HG02852 (cell line): ENCODE results near the gene SNCB.
A peak's percentile ranks its signal among the peaks of the same experiment; 100 is the strongest.
"Not testable (repeated sequence)": the region's sequence is repeated elsewhere in the genome, so short reads cannot be mapped to it uniquely, and the experiment has no call there.

Source experiments
- ATAC-seq: cut with Tn5 transposase; IDR thresholded peaks from one replicate; pipeline ENCODE4 v1.9.1; 2021; ENCODE audit warnings: mild to moderate bottlenecking, moderate library complexity; ENCODE audit not compliant: unreplicated experiment

Gene SNCB

GRCh38 chr5:176601901-176602482 is 28.3 kb downstream of the SNCB start:
- no peak for ATAC-seq

GRCh38 chr5:176599749-176600430 is 30.4 kb downstream of the SNCB start:
- ATAC-seq: not testable (repeated sequence)

- ATAC-seq: no peak
Observed at GRCh38 chr5:176597417-176598389, 32.6 kb downstream of the SNCB start.

DNA sequence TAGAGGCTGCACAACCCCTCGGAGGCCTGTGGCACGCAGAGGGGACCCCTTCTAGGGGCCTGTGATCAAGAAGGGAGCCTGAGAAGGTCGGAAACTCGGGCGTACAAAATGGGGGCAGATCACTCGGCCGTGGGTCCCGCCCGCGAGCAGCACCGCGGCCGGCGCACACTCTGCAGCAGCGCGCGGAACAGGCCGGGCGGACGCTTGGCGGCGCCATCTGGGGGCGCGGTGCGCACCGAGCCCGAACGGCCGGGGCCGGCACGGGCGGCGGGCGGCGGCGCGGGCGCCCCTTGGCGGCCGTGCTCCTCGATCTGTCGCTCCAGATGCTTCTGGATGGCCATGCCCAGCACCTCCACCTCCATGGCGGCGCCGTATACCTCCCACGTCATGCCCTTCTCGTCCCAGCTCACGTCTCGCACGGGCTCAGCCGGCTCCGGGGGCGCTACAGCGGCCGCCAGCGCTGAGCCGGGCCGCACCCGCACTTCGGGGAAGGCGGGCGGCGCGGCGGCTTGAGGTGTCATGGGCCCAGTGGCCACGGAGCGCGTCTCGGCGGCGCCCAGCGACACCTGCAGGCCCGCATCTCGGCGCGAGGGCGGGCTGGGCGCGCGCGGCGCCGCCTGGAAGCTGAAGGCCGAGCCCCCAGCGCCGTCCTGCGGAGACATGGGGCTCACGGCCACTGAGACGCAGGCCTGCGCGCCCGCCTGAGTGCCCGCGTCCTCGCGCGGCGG is 33.5 kb downstream of the SNCB start:
- peak; percentile 55 for ATAC-seq

- ATAC-seq: no peak
Observed at GRCh38 chr5:176596069-176596644, 34.2 kb downstream of the SNCB start.

GRCh38 chr5:176595386-176595943 is 34.9 kb downstream of the SNCB start:
- no peak for ATAC-seq

- no peak for ATAC-seq
Observed at GRCh38 chr5:176594554-176594953, 35.8 kb downstream of the SNCB start.

- no peak for ATAC-seq
Observed at GRCh38 chr5:176593273-176593869, 37.0 kb downstream of the SNCB start.

DNA sequence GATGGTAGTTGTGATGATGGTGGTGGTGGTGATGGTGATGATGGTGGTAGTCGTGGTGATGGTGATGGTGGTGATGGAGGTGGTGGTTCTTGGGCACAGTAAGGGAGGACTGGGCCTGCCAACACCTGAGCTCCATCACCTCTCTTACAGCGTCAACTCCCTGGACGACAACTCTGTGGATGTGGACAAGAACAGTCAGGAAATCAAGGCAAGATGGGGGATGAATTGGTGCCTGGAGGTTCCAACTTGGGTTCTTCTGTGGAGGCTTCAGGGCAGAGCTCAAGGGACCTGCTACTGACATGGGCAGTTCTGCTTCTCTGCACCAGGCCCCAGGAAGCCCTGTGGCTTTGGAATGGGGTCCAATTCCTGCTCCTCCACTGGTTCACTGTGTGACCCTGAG is 37.8 kb downstream of the SNCB start:
- ATAC-seq: no peak

DNA sequence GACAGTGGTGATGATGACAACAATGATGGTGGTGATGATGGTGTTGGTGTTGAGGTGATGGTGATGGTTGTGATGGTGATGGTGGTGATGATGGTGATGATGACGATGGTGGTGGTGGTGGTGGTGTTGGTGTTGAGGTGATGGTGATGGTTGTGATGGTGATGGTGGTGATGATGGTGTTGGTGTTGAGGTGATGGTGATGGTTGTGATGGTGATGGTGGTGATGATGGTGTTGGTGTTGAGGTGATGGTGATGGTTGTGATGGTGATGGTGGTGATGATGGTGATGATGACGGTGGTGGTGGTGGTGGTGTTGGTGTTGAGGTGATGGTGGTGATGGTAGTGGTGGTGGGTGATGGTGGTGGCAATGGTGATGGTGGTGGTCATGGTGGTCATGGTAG is 38.7 kb downstream of the SNCB start:
- not testable (repeated sequence) for ATAC-seq

- no peak for ATAC-seq
Observed at GRCh38 chr5:176590035-176590717, 40.2 kb downstream of the SNCB start.

DNA sequence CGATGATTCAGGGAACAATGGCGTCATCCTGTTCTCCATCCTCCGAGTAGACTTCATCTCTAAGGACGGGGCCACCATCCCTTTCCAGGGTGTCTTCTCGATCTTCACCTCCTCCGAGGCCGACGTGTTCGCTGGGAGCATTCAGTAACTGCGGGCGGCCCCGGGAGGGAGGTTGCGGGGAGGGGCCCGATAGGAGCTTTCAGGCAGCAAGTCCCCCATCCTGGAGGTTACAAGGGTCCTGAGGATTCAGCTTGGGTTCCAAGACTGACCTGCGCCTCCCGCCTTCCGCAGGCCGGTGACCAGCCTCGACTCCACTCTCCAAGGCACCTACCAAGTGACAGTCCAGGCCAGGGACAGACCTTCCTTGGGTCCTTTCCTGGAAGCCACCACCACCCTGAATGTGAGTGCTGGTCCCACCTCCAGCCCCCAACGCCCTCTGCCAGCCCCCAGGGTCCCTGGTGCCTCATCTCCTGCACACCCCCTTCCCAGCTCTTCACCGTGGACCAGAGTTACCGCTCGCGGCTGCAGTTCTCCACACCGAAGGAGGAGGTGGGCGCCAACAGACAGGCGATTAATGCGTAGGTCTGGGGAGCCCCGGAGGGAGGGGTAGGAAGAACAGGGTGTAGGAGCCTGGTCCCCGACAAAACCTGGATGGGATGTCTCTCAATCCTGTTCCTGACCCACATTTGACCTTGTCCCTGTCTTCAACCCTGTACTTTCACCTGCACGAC is 41.1 kb downstream of the SNCB start:
- ATAC-seq: no peak

GRCh38 chr5:176588297-176588696 is 42.0 kb downstream of the SNCB start:
- no peak for ATAC-seq

- ATAC-seq: no peak
Observed at GRCh38 chr5:176587398-176587797, 42.9 kb downstream of the SNCB start.

GRCh38 chr5:176583076-176583475 is 47.3 kb downstream of the SNCB start:
- no peak for ATAC-seq

DNA sequence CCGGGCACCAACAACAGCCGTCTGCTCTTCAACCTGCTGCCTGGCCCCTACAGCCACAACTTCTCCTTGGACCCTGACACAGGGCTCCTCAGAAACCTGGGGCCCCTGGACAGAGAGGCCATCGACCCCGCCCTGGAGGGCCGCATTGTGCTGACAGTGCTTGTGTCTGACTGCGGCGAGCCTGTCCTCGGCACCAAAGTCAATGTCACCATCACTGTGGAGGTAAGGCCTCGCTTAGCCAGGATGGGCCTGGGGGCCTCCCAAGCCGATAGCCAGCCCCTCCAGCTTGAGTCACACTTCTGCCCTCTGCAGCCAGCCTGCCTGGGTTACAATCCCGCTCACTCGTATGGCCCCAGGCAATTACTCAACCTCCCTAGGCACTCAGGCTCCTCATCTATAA is 49.0 kb downstream of the SNCB start:
- no peak for ATAC-seq

- ATAC-seq: no peak
Observed at GRCh38 chr5:176579323-176579722, 51.0 kb downstream of the SNCB start.

DNA sequence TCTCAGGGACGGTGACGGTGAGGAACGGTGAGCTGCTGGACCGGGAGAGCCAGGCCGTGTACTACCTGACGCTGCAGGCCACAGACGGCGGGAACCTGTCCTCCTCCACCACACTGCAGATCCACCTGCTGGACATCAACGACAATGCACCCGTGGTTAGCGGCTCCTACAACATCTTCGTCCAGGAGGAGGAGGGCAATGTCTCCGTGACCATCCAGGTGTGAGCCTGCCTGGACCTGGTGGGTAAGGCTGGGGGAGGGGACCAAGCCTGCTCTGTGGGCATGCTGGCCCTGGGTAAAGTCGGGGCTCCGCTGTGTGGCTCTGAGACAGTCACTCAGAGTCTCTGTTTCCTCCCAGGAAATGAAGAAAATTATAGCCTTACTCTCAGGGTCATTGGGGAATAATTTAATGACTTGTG is 51.9 kb downstream of the SNCB start:
- ATAC-seq: no peak
